Bone marrow (tissue), 2 donors: ENCODE results near the gene SMIM38.
"Not testable (repeated sequence)": the region's sequence is repeated elsewhere in the genome, so short reads cannot be mapped to it uniquely, and the experiment has no call there.

Experiments
- DNase-seq, 2 donors: peaks; one replicate each; lab custom pipeline; 2025; lab: John Stamatoyannopoulos, UW

Gene SMIM38

GRCh38 chr11:69122326-69122629 lies 33.5 kb upstream of the SMIM38 start:
- DNase-seq, result no peak

GRCh38 chr11:69122630-69123431 lies 32.9 kb upstream of the SMIM38 start:
- no peak for DNase-seq

- no peak for DNase-seq
These were observed 31.9 kb upstream of the SMIM38 start for GRCh38 chr11:69123593-69124545.

- DNase-seq, result no peak
These were observed 29.9 kb upstream of the SMIM38 start for GRCh38 chr11:69125861-69126260.

- DNase-seq, result no peak
These were observed 29.4 kb upstream of the SMIM38 start for GRCh38 chr11:69126286-69126685.

- no peak for DNase-seq
These were observed 28.5 kb upstream of the SMIM38 start for GRCh38 chr11:69127081-69127850.

GRCh38 chr11:69127884-69128283 lies 27.9 kb upstream of the SMIM38 start:
- no peak for DNase-seq

GRCh38 chr11:69129053-69129452 lies 26.7 kb upstream of the SMIM38 start:
- no peak for DNase-seq

GRCh38 chr11:69129647-69130046 lies 26.1 kb upstream of the SMIM38 start:
- DNase-seq, result no peak

- DNase-seq, result no peak
These were observed 25.1 kb upstream of the SMIM38 start for GRCh38 chr11:69130654-69131053.

- no peak for DNase-seq
These were observed 24.6 kb upstream of the SMIM38 start for GRCh38 chr11:69131121-69131566.

GRCh38 chr11:69131644-69132300 lies 24.0 kb upstream of the SMIM38 start:
- no peak for DNase-seq

- no peak for DNase-seq
These were observed 23.4 kb upstream of the SMIM38 start for GRCh38 chr11:69132301-69132670.

- no peak for DNase-seq
These were observed 22.5 kb upstream of the SMIM38 start for GRCh38 chr11:69133251-69133650.

GRCh38 chr11:69134182-69134581 lies 21.6 kb upstream of the SMIM38 start:
- DNase-seq, result not testable (repeated sequence)

GRCh38 chr11:69134957-69135356 lies 20.8 kb upstream of the SMIM38 start:
- DNase-seq, result no peak

GRCh38 chr11:69135420-69136363 lies 20.0 kb upstream of the SMIM38 start:
- DNase-seq, result no peak

GRCh38 chr11:69136471-69136870 lies 19.3 kb upstream of the SMIM38 start:
- DNase-seq, result no peak

GRCh38 chr11:69137151-69137844 lies 18.4 kb upstream of the SMIM38 start:
- no peak for DNase-seq

GRCh38 chr11:69138265-69138664 lies 17.5 kb upstream of the SMIM38 start:
- no peak for DNase-seq
